ENCODE results near the gene SOX18.

SOX18 gene

DNA sequence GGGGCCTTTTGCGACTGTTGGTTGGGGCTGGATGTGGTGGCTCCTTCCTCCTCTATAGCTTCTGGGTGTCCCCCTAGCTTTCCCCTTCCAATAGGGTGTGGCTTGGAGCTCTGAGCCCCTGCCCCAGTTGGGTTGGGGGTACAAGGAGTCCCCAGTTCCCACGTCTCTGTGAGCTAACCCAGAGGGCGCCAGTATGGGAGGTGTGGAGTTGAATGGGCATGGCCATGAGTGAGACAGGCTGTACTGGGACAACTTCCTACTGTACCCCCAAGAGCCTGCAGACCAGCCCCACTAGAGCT is 12.3 kb downstream of the SOX18 start:
- H3K9me3 ChIP-seq (ENCODE audit: control insufficient read depth, low read length): no peaks in the 10 kb centered on the region
- 83 to 89% methylated on average over 3 of the region's 3 CpGs for WGBS, 2 experiments
- no peak overlapping the region for H3K27ac ChIP-seq (ENCODE audit: insufficient read depth, low read depth, low read length, poor library complexity, severe bottlenecking)
- H3K4me1 ChIP-seq (ENCODE audit: control insufficient read depth, insufficient read depth, low read length): peaks cover 16% of the 10 kb centered on the region
- peaks cover 56% of the 10 kb centered on the region for H3K27me3 ChIP-seq (ENCODE audit: control insufficient read depth, insufficient read depth, low read length, poor library complexity, severe bottlenecking)
- no peak overlapping the region for H3K4me3 ChIP-seq (ENCODE audit: insufficient read depth, low read depth, low read length)
- H3K36me3 ChIP-seq (ENCODE audit: control insufficient read depth, insufficient read depth, low read length): no peaks in the 10 kb centered on the region

DNA sequence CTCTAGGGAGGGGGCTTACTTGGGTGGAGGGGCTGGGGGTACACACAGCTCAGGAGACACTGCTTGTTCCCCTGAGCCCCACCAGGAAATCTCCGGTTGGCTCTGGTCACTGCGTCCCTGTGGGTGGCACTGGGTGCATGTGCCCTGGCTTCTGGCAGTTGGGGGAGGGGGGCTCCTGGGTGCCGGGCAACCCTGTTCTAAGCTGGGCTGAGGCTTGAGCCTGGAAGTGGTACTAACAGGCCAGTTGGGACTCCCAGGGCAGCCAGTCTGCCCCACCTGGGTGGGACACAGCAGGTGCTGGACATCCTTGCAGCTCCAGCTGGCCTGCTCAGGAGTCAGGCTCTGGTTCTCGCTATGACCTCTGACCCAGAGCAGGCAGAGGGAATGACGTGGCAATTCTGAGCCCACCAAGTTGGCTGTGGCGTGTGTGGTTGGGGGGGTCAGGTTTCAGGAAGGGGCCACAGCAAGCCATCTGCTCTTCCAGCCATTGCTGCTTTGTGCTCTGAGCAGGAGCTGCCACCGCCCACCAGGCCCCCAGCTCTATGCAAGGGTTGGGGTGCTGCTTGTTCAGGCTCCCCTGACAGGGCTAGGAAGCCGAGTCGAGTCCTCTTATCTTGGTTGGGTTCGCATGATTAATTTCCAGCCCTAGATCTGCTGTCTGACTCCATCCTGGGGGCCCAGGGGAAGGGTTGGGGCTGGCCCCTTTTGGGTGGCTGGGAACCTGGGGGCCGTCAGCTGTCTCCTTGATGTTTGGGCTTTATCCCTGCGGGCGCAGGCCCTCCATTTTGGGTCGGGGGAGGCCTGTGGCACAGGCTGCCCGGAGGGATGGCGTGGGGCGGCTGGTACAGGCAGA is 12.9 kb downstream of the SOX18 start:
- 80% methylated on average over 17 of the region's 17 CpGs for WGBS, 2 experiments

DNA sequence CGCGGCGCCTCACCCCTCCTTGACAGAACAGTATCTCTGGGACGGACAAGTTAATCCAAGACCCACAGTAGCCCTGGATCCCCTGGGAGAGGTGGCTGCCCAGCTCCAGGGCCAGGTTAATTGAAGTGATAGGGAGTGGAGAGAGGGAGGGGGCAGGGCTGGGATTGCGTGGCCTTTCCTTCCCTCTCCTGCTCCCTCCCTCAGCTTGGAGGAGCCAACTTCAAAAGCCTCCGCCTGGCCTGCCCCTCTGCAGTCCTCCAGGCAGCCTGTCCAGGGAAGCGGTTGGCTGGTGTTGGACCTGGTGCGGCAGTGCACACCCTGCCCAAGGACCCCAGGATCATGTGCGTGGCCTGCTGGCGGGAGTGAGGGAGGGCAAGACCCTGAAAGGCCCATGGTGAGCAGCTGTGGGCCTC is 13.5 kb downstream of the SOX18 start, which contains the start of gene C20orf204:
Gene C20orf204 (plus strand): TSS at position 250 of the 413 bp plus-strand sequence. CDS start 142 bp downstream, at position 392.
- H3K9me3 ChIP-seq (ENCODE audit: control insufficient read depth, low read length): no peaks in the 10 kb centered on the region
- H3K27ac ChIP-seq (ENCODE audit: insufficient read depth, low read depth, low read length, poor library complexity, severe bottlenecking): no peak within 1 kb of the TSS
- no peaks in the 10 kb centered on the region for H3K36me3 ChIP-seq (ENCODE audit: control insufficient read depth, insufficient read depth, low read length)
- H3K4me1 ChIP-seq (ENCODE audit: control insufficient read depth, insufficient read depth, low read length): peaks cover 15% of the 10 kb centered on the region
- WGBS, 2 experiments: 55 to 62% methylated on average over 10 of the region's 10 CpGs
- no peak within 1 kb of the TSS for H3K4me3 ChIP-seq (ENCODE audit: insufficient read depth, low read depth, low read length)
- peaks cover 44% of the 10 kb centered on the region for H3K27me3 ChIP-seq (ENCODE audit: control insufficient read depth, insufficient read depth, low read length, poor library complexity, severe bottlenecking)

More for the DNA sequence above, 12.9 kb downstream of the SOX18 start:
- Histone ChIP-seq H3K4me1 (ENCODE audit: control insufficient read depth, insufficient read depth, low read length) (peaks cover 15% of the 10 kb centered on the region), H3K27ac (ENCODE audit: insufficient read depth, low read depth, low read length, poor library complexity, severe bottlenecking) (no peak overlapping the region), H3K4me3 (ENCODE audit: insufficient read depth, low read depth, low read length) (no peak overlapping the region), H3K9me3 (ENCODE audit: control insufficient read depth, low read length) (no peaks in the 10 kb centered on the region), H3K36me3 (ENCODE audit: control insufficient read depth, insufficient read depth, low read length) (no peaks in the 10 kb centered on the region), H3K27me3 (ENCODE audit: control insufficient read depth, insufficient read depth, low read length, poor library complexity, severe bottlenecking) (peaks cover 51% of the 10 kb centered on the region)

DNA sequence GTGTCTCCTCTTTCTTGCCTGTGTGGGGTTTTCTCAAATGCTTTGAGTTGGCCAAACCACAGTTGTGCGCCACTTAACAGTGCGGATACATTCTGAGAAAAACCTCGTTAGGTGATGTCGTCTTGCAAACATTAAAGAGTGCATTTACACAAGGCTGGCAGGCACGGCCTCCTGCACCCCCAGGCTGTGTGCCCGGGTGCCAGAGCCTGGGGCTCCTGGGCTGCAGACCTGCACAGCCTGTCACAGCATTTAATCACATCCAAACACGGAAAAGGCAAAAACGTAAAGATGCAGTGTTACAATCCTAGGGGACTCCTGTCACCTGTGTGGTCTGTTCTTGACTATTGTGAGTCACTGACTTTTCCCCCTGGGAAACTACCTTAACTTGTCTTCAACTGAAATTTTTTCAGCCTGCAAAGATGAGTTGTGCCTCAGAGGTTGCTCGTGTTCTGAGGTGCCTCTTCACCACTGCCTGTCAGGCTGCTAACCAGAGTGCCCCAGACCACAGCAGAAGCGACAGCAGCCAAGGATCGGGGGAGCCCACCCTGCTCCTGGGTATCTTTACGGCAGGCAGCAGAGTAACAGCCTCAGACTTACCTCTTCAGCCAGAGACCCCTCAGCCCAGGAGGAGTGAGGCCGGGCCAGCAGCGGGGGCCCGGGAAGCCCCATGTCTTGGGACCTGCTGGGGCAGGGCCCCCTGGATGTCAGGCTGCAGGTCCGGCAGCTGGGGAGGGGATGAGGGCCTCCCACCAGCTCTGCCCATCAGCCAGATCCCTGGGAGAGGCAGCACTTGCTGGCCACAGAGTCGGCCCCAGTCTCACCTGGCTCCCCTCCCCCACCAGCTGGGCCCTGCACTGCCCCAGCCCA is 14.1 kb downstream of the SOX18 start:
- H3K4me1 ChIP-seq (ENCODE audit: control insufficient read depth, insufficient read depth, low read length): peaks cover 15% of the 10 kb centered on the region
- WGBS, 2 experiments: 82 to 83% methylated on average over 17 of the region's 17 CpGs
- peaks cover 38% of the 10 kb centered on the region for H3K27me3 ChIP-seq (ENCODE audit: control insufficient read depth, insufficient read depth, low read length, poor library complexity, severe bottlenecking)

DNA sequence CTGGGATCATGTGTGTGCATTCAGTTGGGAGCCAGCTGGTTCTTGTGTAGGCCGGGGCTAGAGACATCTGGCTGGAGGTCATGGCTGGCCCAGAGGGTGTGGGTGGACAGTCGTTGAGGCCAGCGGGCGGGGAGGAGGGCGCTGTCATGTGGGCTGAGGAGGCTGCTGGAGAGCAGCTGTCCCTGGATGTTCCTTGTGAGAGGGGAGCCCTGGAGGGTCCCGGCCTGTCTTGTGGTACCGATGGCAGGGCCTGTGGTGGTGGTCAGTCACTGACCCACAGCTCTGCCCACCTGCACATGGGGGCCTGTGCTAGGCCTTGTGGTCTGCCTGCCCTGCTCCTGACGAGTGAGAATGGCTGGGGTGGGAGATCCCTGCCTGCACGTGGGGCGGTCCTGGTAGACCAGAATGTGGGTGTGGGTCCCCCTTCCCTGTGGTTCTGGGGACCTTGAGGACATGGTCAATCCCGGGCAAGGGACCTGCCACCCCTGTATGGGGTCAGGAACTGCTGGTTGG is 15.4 kb downstream of the SOX18 start:
- Histone ChIP-seq H3K4me3 (ENCODE audit: insufficient read depth, low read depth, low read length) (no peak overlapping the region), H3K36me3 (ENCODE audit: control insufficient read depth, insufficient read depth, low read length) (peaks cover 5% of the 10 kb centered on the region), H3K27ac (ENCODE audit: insufficient read depth, low read depth, low read length, poor library complexity, severe bottlenecking) (no peak overlapping the region), H3K4me1 (ENCODE audit: control insufficient read depth, insufficient read depth, low read length) (peaks cover 15% of the 10 kb centered on the region), H3K27me3 (ENCODE audit: control insufficient read depth, insufficient read depth, low read length, poor library complexity, severe bottlenecking) (peaks cover 25% of the 10 kb centered on the region), H3K9me3 (ENCODE audit: control insufficient read depth, low read length) (no peaks in the 10 kb centered on the region)
- WGBS, 2 experiments: 93 to 95% methylated on average over 11 of the region's 11 CpGs

More for the DNA sequence above, 14.1 kb downstream of the SOX18 start:
- H3K27ac ChIP-seq (ENCODE audit: insufficient read depth, low read depth, low read length, poor library complexity, severe bottlenecking): no peak overlapping the region
- no peaks in the 10 kb centered on the region for H3K9me3 ChIP-seq (ENCODE audit: control insufficient read depth, low read length)
- peaks cover 3% of the 10 kb centered on the region for H3K36me3 ChIP-seq (ENCODE audit: control insufficient read depth, insufficient read depth, low read length)
- no peak overlapping the region for H3K4me3 ChIP-seq (ENCODE audit: insufficient read depth, low read depth, low read length)

DNA sequence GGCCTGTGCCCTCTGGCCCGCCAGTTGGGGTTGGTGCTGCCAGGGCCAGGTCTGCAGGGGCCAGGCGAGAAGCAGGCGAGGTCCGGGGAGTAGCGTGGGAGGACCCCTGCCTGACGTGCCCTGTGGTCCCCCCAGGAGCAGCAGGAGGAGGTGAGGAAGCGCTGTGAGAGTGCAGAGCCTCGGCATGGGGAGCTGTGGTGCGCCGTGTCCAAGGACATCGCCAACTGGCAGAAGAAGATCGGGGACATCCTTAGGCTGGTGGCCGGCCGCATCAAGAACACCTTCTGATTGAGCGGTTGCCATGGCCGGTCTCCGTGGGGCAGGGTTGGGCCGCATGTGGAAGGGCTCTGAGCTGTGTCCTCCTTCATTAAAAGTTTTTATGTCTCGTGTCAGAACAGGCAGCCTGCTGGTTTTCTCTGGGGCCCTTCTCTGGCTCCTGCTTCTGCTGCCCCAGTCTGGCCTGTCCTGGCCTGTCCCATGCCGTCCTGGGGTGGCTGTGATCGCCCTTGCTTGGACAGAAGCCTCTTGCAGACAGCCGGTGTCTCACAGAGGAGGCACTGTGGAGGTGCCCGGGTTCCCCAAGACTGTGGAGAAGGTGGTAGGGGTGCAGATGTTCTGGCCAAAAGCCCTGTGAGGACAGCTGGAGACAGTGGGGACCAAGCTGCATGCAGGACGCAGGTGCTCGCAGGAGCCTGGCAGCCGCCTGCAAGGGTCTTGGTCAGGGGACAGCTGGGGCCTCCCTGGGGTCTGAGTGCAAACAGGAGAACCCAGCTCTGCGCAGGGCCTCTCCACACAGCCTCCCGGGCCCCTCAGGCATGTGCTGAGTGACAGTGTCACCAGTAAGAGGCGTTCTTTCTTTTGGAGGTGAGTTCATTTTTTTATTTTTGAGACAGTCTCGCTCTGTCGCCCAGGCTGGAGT is 16.5 kb downstream of the SOX18 start:
- Histone ChIP-seq H3K27me3 (ENCODE audit: control insufficient read depth, insufficient read depth, low read length, poor library complexity, severe bottlenecking) (peaks cover 15% of the 10 kb centered on the region), H3K27ac (ENCODE audit: insufficient read depth, low read depth, low read length, poor library complexity, severe bottlenecking) (no peak overlapping the region), H3K9me3 (ENCODE audit: control insufficient read depth, low read length) (no peaks in the 10 kb centered on the region), H3K4me3 (ENCODE audit: insufficient read depth, low read depth, low read length) (no peak overlapping the region), H3K36me3 (ENCODE audit: control insufficient read depth, insufficient read depth, low read length) (peaks cover 7% of the 10 kb centered on the region), H3K4me1 (ENCODE audit: control insufficient read depth, insufficient read depth, low read length) (peaks cover 15% of the 10 kb centered on the region)
- 95% methylated on average over 31 of the region's 31 CpGs for WGBS, 2 experiments

DNA sequence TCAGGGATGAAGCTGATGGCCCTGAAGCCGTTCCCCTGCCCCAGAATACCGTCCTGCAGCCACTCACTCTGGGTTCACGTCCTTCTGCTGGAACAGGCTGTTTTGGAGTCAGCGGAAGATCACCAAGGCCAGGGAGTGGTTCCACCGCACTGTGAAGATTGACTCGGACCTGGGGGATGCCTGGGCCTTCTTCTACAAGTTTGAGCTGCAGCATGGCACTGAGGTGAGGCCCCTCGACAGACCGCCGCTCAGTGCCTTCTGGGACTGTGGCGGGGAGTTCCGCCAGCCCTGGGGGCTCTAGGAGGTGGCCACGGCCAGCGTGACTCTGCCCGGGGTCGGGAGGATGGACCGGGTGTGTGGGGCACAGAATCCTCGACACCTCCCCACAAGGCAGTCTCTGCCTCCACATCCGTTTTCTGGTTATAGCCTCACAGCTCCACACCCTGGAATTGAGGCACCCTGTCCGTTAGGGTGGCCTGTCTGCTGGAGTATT is 17.6 kb downstream of the SOX18 start:
- H3K36me3 ChIP-seq (ENCODE audit: control insufficient read depth, insufficient read depth, low read length): peaks cover 16% of the 10 kb centered on the region
- H3K4me1 ChIP-seq (ENCODE audit: control insufficient read depth, insufficient read depth, low read length): peaks cover 15% of the 10 kb centered on the region
- peaks cover 4% of the 10 kb centered on the region for H3K27me3 ChIP-seq (ENCODE audit: control insufficient read depth, insufficient read depth, low read length, poor library complexity, severe bottlenecking)
- H3K4me3 ChIP-seq (ENCODE audit: insufficient read depth, low read depth, low read length): no peak overlapping the region
- no peaks in the 10 kb centered on the region for H3K9me3 ChIP-seq (ENCODE audit: control insufficient read depth, low read length)
- WGBS, 2 experiments: 96% methylated on average over 19 of the region's 19 CpGs
- H3K27ac ChIP-seq (ENCODE audit: insufficient read depth, low read depth, low read length, poor library complexity, severe bottlenecking): no peak overlapping the region

DNA sequence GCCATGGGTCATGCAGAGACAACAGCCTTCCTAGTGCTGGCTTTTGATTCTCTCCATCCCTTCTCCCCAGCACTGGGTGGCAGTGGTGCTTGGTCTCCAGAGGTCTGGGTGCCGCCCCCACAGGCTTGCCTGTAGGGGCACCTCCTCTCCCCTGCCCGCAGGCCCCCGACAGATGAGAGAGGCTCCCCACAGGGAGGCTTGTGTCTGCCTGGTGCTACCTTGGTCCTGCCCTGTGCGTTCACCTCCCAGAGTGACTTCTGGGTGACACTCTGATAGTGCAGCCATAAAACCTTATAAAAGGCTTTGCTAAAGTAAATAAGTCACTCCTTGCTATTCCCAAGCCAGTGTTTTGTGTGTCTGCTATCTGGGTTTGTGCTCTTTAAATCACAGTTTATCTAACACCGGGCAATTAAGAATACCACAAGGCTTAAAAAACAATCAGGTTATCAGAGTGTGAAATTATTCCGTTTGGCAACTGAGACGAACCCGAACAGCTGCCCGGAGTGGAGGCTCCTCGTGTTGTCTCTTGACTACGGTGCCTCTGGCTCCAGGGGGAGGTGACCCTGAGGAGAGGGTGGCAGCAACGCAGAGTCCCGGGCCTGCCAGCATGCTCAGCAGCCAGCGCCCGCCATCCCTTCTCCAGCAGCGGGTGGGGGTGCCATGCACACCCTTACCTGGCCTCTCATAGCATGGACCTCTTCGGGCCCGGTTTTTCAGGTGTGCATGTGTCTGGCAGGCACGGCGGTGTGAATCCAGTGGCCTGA is 18.9 kb downstream of the SOX18 start:
- peaks cover 2% of the 10 kb centered on the region for H3K4me1 ChIP-seq (ENCODE audit: control insufficient read depth, insufficient read depth, low read length)
- no peaks in the 10 kb centered on the region for H3K9me3 ChIP-seq (ENCODE audit: control insufficient read depth, low read length)
- H3K36me3 ChIP-seq (ENCODE audit: control insufficient read depth, insufficient read depth, low read length): peaks cover 18% of the 10 kb centered on the region
- H3K4me3 ChIP-seq (ENCODE audit: insufficient read depth, low read depth, low read length): no peak overlapping the region
- no peaks in the 10 kb centered on the region for H3K27me3 ChIP-seq (ENCODE audit: control insufficient read depth, insufficient read depth, low read length, poor library complexity, severe bottlenecking)
- 96% methylated on average over 20 of the region's 20 CpGs for WGBS, 2 experiments
- H3K27ac ChIP-seq (ENCODE audit: insufficient read depth, low read depth, low read length, poor library complexity, severe bottlenecking): no peak overlapping the region

All from ectodermal cell (in vitro differentiated cells).